ENCODE results near the gene SMYD3. TPM values are rescaled to one million over a fixed set of nuclear protein-coding genes. Genes with fewer than 3 reads are reported as not detected.
"Not testable (repeated sequence)": the region's sequence is repeated elsewhere in the genome, so short reads cannot be mapped to it uniquely, and the experiment has no call there.

Gene SMYD3
- total RNA-seq, 1 donor from 2014 or later: 23.5 TPM

- DNase-seq: peak; percentile 8
These were observed 155.4 kb downstream of the SMYD3 start for GRCh38 chr1:246351721-246352120.

GRCh38 chr1:246350745-246351144 lies 156.3 kb downstream of the SMYD3 start:
- no peak for DNase-seq

GRCh38 chr1:246343937-246344336 lies 163.1 kb downstream of the SMYD3 start:
- DNase-seq: no peak

- DNase-seq: no peak
These were observed 163.8 kb downstream of the SMYD3 start for GRCh38 chr1:246343251-246343650.

- DNase-seq: no peak
These were observed 168.5 kb downstream of the SMYD3 start for GRCh38 chr1:246338546-246338945.

- no peak for DNase-seq
These were observed 169.0 kb downstream of the SMYD3 start for GRCh38 chr1:246338098-246338497.

- no peak for DNase-seq
These were observed 171.9 kb downstream of the SMYD3 start for GRCh38 chr1:246335151-246335550.

GRCh38 chr1:246333855-246334254 lies 173.2 kb downstream of the SMYD3 start:
- no peak for DNase-seq

- DNase-seq: no peak
These were observed 175.0 kb downstream of the SMYD3 start for GRCh38 chr1:246332078-246332477.

- DNase-seq: no peak
These were observed 177.2 kb downstream of the SMYD3 start for GRCh38 chr1:246329900-246330299.

- DNase-seq: not testable (repeated sequence)
These were observed 177.8 kb downstream of the SMYD3 start for GRCh38 chr1:246329292-246329691.

GRCh38 chr1:246324711-246325110 lies 182.4 kb downstream of the SMYD3 start:
- DNase-seq: no peak

- not testable (repeated sequence) for DNase-seq
These were observed 183.0 kb downstream of the SMYD3 start for GRCh38 chr1:246324033-246324432.

- no peak for DNase-seq
These were observed 186.8 kb downstream of the SMYD3 start for GRCh38 chr1:246320286-246320685.

- no peak for DNase-seq
These were observed 187.9 kb downstream of the SMYD3 start for GRCh38 chr1:246319083-246319714.

GRCh38 chr1:246318622-246319021 lies 188.5 kb downstream of the SMYD3 start:
- no peak for DNase-seq

- no peak for DNase-seq
These were observed 189.1 kb downstream of the SMYD3 start for GRCh38 chr1:246318036-246318359.

GRCh38 chr1:246317332-246318035 lies 189.6 kb downstream of the SMYD3 start:
- DNase-seq: no peak

- no peak for DNase-seq
These were observed 195.6 kb downstream of the SMYD3 start for GRCh38 chr1:246311461-246311860.

- DNase-seq: no peak
These were observed 197.7 kb downstream of the SMYD3 start for GRCh38 chr1:246309247-246309884.

- DNase-seq: no peak
These were observed 198.5 kb downstream of the SMYD3 start for GRCh38 chr1:246308533-246309075.

GRCh38 chr1:246306415-246307037 lies 200.6 kb downstream of the SMYD3 start:
- no peak for DNase-seq

All from tongue (tissue), 2 donors.